HG03432 (cell line): ENCODE results near the gene CXorf66.
"Not testable (repeated sequence)": the region's sequence is repeated elsewhere in the genome, so short reads cannot be mapped to it uniquely, and the experiment has no call there.

Experiments used
- ATAC-seq: cut with Tn5 transposase; IDR thresholded peaks from one replicate; pipeline ENCODE4 v1.9.1; 2021; ENCODE audit warnings: mild to moderate bottlenecking, moderate library complexity; ENCODE audit not compliant: unreplicated experiment

Gene CXorf66

GRCh38 chrX:139965421-139965820 is at the start of gene CXorf66:
Gene CXorf66, minus strand, starts transcription at chrX:139965521. Its CDS starts 25 bp downstream, at chrX:139965496.
- no peak for ATAC-seq

DNA sequence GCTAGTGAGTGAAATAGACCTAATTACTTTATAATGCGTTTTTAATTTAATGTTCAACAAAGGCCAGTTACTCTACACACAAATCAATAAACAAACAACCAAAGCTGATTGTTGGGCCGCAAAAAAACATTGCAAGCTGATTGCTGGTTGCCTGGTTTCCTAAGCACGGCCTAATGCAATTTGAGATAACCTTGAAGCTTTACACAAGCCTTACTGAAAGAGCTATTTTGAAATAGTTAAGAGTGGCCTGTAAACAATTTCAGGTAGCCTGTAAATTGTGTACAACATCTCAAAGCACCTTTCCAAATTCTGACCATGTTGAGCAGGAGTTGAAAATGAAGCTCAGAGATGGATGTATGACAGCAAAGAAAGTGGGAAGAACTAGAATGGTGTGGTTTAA is 17.5 kb upstream of the CXorf66 start:
- no peak for ATAC-seq

DNA sequence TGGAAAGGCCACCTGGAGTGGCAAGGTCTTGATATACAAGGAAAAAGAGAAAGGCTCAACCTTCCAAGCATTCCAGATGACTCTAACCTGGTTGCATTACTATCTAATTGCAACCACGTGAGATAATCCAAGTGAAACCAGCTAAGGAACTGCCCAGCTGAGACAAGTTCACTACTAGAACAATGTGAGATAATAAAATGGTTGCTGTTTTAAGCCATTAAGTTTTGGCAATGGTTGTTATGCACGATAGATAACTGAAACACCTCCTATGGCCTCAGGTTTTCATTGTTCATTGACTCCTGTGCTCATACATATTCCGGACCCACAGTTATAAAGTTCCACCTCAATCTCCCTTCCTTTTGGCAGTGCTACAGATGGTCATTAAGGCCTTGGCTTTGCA is 9.2 kb upstream of the CXorf66 start:
- ATAC-seq = no peak

DNA sequence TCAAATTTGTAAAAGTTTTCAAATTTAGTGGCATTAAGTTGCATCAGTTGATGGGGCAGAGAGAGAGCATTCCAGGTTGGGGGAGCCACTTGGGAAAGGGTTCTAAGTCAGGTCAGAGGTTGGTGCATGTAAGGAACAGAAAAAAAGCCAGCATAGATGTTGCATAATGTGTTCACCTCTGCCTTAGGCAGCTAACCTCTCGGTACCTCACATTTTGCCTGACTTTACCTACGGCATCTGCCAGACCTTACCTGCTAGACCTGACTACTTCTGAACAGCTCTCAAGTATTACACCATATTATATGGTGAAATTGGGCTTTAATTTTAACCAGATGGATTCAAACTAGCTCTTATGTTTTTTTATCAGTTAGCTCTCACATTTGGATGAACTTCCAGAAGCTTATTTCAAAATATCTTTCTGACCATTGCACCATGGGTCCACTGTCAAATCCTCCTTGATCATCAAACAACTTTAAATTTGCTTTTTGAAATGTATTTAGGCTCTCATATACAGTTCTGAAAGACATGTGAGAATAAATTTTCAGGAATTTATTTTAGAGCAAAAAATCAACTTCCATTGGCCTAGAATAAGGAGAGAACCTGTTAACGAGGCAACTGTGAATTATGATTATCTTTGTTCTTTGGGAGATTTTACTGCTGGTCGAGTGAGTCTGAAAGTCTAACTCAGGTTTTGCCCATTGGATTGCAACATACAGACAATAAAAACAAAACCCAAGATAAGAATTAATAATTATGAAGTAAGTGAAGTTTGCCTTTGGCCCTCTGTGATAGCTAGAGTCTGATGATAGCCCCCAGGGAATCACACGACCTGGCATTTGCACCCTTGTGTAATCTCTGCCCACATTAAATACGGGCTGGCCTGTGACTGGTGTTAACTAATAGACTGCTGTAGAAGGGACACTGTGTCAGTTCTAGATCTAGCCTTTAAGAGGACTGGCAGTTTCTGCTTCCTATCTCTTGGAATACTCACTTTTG is 7.6 kb upstream of the CXorf66 start:
- ATAC-seq = no peak

DNA sequence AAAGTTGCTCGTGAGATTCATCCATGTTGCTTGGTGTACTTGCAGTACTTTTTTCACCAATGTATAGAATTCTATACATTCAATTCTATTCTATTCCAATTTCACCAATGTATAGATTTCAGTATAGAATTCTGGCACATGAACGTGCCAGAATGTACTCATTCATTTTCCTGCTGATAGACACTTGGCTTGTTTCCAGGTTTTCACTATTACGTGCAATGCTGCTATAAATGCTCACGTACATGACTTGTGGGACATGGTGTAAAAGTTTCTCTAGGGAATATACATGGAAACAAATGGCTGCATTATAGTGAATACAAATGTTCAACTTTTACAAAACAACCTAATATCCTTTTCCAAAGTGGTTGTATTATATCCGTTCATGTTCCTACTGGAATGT is 6.8 kb upstream of the CXorf66 start:
- ATAC-seq = no peak

- no peak for ATAC-seq
These were observed 6.1 kb upstream of the CXorf66 start for GRCh38 chrX:139971394-139971749.

GRCh38 chrX:139969286-139969685 is 4.0 kb upstream of the CXorf66 start:
- no peak for ATAC-seq

DNA sequence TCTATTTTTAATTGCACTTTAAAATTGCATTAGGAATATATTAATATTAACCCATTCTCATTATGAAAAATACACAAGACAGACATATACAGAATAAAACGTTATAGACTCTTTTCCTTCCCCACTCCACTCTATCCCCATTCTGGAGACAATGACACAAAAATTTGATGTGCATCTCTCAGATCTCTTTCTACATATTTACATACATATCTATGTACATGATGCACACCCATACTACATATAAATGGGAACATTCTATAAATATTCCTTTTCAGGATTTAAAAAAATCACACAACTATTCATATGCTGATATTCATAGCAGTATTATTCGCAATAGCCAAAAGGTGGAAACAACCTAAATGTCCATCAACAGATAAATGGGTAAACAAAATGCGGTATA is 2.4 kb upstream of the CXorf66 start:
- ATAC-seq = no peak

DNA sequence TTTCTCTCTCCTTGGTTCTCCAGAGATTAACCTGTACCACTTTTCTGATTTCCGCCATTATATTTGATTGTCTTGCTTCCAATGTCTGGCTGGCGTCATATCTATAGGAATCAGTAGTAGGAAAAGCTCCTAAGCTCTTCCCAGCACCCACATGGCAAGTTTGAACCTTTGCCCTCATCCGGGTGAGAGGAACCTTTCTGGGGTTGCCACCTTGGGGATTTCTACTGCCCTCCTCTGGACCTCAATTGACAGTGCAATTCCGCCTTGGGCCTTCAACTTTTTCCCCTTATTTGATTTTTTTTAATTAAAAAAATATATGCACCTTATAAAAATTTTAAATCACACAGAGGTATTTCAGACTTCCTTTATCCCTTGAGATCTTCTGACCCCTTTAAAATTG is 2.0 kb upstream of the CXorf66 start:
- peak; percentile 52 for ATAC-seq

DNA sequence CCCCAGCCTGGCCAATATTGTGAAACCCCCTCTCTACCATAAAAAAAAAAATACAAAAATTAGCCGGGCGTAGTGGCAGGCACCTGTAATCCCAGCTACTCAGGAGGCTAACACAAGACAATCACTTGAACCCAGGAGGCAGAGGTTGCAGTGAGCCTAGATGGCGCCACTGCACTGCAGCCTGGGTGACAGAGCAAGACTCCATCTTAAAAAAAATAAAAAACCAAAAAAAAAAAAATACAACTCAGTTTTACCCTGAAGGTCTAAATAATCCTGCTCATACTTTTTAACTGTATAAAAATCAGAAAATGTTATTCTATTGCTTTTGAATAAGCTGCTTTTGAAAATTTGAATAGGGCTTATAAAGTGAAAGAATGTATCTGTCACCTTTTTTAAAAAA is 838 bp upstream of the CXorf66 start:
- ATAC-seq = not testable (repeated sequence)

GRCh38 chrX:139961091-139961490 is 4.2 kb downstream of the CXorf66 start:
- ATAC-seq = not testable (repeated sequence)

DNA sequence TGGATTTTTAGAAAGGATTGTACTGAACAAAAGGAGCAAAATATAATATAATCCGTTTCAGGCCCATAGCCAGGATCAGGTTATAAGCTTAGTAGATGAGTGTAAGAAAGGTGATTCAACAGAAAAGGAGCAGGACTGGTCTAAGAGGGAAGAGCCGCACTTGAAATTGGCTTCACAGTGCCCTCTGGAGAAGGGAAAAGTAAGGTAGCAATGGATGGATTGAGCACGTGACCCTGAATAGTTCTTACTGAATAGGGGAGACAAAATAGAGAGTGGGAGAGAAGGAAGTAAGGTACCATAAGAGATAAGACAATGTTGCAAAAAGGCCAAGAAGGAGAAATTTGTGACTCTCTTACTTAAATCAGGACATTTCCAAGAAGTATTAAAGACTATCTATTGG is 15.6 kb downstream of the CXorf66 start:
- no peak for ATAC-seq

GRCh38 chrX:139945075-139945474 is 20.2 kb downstream of the CXorf66 start:
- no peak for ATAC-seq

DNA sequence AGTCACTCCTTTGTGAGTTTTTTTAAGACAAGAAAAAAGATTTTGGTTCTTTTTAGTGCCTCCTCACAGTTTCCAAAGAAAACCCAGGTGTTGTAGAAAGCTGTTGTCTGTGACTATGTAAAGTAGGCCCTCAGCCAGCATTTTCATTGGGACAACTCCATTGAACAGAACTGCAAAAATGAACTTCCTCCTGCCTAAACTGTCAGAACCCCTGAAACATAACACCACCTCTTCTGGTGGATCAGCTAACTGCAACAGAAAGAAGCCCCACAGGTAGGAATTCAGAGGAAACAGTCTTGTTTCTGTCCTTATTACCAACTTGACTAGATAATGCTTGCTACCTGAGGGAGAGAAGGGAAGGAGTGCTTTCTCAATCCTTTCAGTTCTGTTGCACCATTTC is 29.1 kb downstream of the CXorf66 start:
- no peak for ATAC-seq

GRCh38 chrX:139933904-139934303 is 31.4 kb downstream of the CXorf66 start:
- ATAC-seq = no peak

GRCh38 chrX:139932901-139933796 is 32.2 kb downstream of the CXorf66 start, which contains the start of gene ATP11C:
Gene ATP11C, minus strand, starts transcription at chrX:139933053. Its CDS starts 1,011 bp downstream, at chrX:139932042.
- peak; percentile 83 for ATAC-seq

DNA sequence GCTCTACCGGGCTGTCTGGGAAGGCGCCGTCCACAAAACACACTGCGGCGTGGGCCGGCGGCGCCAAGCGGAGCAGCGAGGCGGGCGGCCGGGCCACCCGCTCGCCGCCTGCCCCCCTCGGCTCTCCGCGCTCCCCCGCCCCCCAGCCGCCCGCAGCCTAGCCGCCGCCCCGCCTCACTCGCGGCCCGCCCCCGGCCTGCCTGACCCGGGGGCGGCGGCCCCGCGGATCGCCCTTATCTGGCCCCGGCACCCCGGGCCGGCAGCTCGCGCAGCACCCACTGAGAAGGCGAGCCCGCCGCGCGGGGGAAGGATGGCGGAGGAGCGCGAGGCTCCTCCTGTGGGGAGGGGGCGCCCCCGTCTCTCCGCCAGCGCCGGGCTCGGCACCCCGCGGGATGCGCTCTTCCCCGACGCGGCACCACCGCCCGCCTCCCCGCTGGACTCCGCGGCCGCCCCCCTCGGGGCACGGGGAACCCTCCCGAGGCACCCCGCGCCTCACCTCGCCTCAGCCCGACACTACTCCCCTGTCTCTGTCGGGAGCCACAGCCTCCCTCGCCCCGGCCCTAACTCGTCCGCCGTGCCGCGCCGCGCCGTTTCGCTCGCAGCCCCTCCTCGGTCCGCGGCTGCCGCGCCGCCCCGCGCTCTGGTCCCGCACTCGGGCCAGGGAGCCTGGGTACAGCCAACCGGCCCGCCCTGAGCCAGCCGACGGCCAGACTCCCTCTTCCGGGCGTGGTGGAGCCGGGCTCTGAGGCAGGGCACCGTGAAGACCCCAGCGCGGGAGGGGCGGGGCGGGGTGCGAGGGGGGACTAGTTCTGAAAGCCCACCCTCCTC is 33.0 kb downstream of the CXorf66 start:
- peak; percentile 47 for ATAC-seq

- no peak for ATAC-seq
These were observed 33.7 kb downstream of the CXorf66 start for GRCh38 chrX:139931646-139932072.

GRCh38 chrX:139930916-139931645 is 34.2 kb downstream of the CXorf66 start:
- peak; percentile 8 for ATAC-seq

- no peak for ATAC-seq
These were observed 34.9 kb downstream of the CXorf66 start for GRCh38 chrX:139930401-139930800.
